KMS-11 (cell line): ENCODE measurements around the gene COX8C.

Experiments
- H2AFZ ChIP-seq: fragments of 200-600 bp; sonication (generic); 2 replicates; pipeline ENCODE4 v1.6.1; 2016; ENCODE audit warnings: antibody characterized with exemption, mixed run types, low read depth
- H3K27ac ChIP-seq: fragments of 200-600 bp; sonication (generic); 2 replicates; pipeline ENCODE4 v1.6.1; 2016; ENCODE audit warnings: mild to moderate bottlenecking, mixed run types
- H3K27me3 ChIP-seq: fragments of 200-600 bp; sonication (generic); 2 replicates; pipeline ENCODE4 v1.6.1; 2017; ENCODE audit warnings: mild to moderate bottlenecking, low read depth, mixed run types, moderate library complexity; ENCODE audit not compliant: insufficient read depth
- H3K36me3 ChIP-seq: fragments of 200-600 bp; sonication (generic); 2 replicates; pipeline ENCODE4 v1.6.1; 2017; ENCODE audit warnings: mild to moderate bottlenecking, mixed run types; ENCODE audit not compliant: insufficient read depth
- H3K4me1 ChIP-seq: fragments of 200-600 bp; sonication (generic); 2 replicates; pipeline ENCODE4 v1.6.1; 2016; ENCODE audit warnings: mild to moderate bottlenecking, low read depth, mixed run types; ENCODE audit not compliant: poor library complexity, severe bottlenecking
- H3K4me2 ChIP-seq: fragments of 200-600 bp; sonication (generic); 2 replicates; pipeline ENCODE4 v1.7.0; 2016; ENCODE audit warnings: mild to moderate bottlenecking, mixed run types
- H3K4me3 ChIP-seq: fragments of 200-600 bp; sonication (generic); IDR thresholded peaks from 2 replicates; pipeline ENCODE4 v1.6.1; 2017; ENCODE audit warnings: low read depth, low read length, mixed read lengths; ENCODE audit not compliant: insufficient read depth
- H3K79me2 ChIP-seq: fragments of 200-600 bp; sonication (generic); 2 replicates; pipeline ENCODE4 v1.6.1; 2016; ENCODE audit warnings: low read depth, mixed run types; ENCODE audit not compliant: insufficient read depth
- H3K9ac ChIP-seq: fragments of 200-600 bp; sonication (generic); 2 replicates; pipeline ENCODE4 v1.6.1; 2016; ENCODE audit warnings: mild to moderate bottlenecking, mixed run types
- H4K20me1 ChIP-seq: fragments of 200-600 bp; sonication (generic); 2 replicates; pipeline ENCODE4 v1.6.1; 2016; ENCODE audit warnings: mild to moderate bottlenecking, mixed run types; ENCODE audit not compliant: insufficient read depth
- CTCF ChIP-seq: fragments of 200-600 bp; sonication (generic); conservative IDR thresholded peaks from 2 replicates; pipeline ENCODE4 v1.6.1; 2017; ENCODE audit warnings: low read depth, mild to moderate bottlenecking, antibody characterized with exemption, low read length, moderate library complexity, mixed read lengths

Gene COX8C

GRCh38 chr14:93306812-93307211 is 40.2 kb upstream of the COX8C start:
- Histone ChIP-seq H3K4me3 (no peak overlapping the region), H4K20me1 (no peaks in the 10 kb centered on the region), H3K27me3 (no peaks in the 10 kb centered on the region), H2AFZ (no peak overlapping the region), H3K27ac (no peak overlapping the region), H3K36me3 (no peaks in the 10 kb centered on the region), H3K9ac (no peak overlapping the region), H3K79me2 (peaks cover under 1% of the 10 kb centered on the region; the same call in 1 of the 2 replicates), H3K4me2 (no peak overlapping the region), H3K4me1 (no peaks in the 10 kb centered on the region)
- no peak for TF ChIP-seq CTCF

GRCh38 chr14:93308686-93309345 is 38.2 kb upstream of the COX8C start:
- Histone ChIP-seq H3K79me2 (no peaks in the 10 kb centered on the region; the same call in 1 of the 2 replicates), H3K27me3 (no peaks in the 10 kb centered on the region), H3K4me3 (no peak overlapping the region), H3K4me2 (no peak overlapping the region), H3K4me1 (no peaks in the 10 kb centered on the region), H3K27ac (no peak overlapping the region), H3K36me3 (no peaks in the 10 kb centered on the region), H3K9ac (no peak overlapping the region), H4K20me1 (no peaks in the 10 kb centered on the region), H2AFZ (no peak overlapping the region)
- no peak for TF ChIP-seq CTCF

GRCh38 chr14:93309427-93309966 is 37.5 kb upstream of the COX8C start:
- TF ChIP-seq CTCF = no peak
- no peaks in the 10 kb centered on the region for H3K36me3 ChIP-seq
- H2AFZ ChIP-seq = no peak overlapping the region
- H4K20me1 ChIP-seq = no peaks in the 10 kb centered on the region
- H3K4me1 ChIP-seq = no peaks in the 10 kb centered on the region
- H3K27ac ChIP-seq = no peak overlapping the region
- H3K9ac ChIP-seq = no peak overlapping the region
- H3K4me2 ChIP-seq = no peak overlapping the region
- H3K4me3 ChIP-seq = no peak overlapping the region
- peaks cover 3% of the 10 kb centered on the region; the same call in 1 of the 2 replicates for H3K79me2 ChIP-seq
- H3K27me3 ChIP-seq = no peaks in the 10 kb centered on the region

- no peak overlapping the region for H3K9ac ChIP-seq
- no peak overlapping the region for H2AFZ ChIP-seq
- H3K4me1 ChIP-seq = no peaks in the 10 kb centered on the region
- no peak for TF ChIP-seq CTCF
- no peak overlapping the region for H3K4me2 ChIP-seq
- H3K79me2 ChIP-seq = peaks cover 4% of the 10 kb centered on the region; the same call in 1 of the 2 replicates
- no peak overlapping the region for H3K4me3 ChIP-seq
- no peak overlapping the region for H3K27ac ChIP-seq
- no peaks in the 10 kb centered on the region for H3K36me3 ChIP-seq
- no peaks in the 10 kb centered on the region for H3K27me3 ChIP-seq
- H4K20me1 ChIP-seq = no peaks in the 10 kb centered on the region
Measured at GRCh38 chr14:93311082-93311481, 35.9 kb upstream of the COX8C start.
